ENCODE measurements around the gene ADAM15. TPM values are rescaled to one million over a fixed set of nuclear protein-coding genes. Genes with fewer than 3 reads are reported as not detected.

ADAM15 gene
- total RNA-seq, 1 donor from 2014 or later: 163 TPM

- no peak for TF ChIP-seq CTCF (IDR thresholded peaks at IDR 0.05)
- H3K9me3 ChIP-seq: no peaks in the 10 kb centered on the region
- no peaks in the 10 kb centered on the region for H3K27me3 ChIP-seq
- no peak overlapping the region for H3K4me3 ChIP-seq
- intact Hi-C loops (cut with DNase I): no loop called here
- no peak overlapping the region for H3K27ac ChIP-seq
- no peak for DNase-seq
- no peaks in the 10 kb centered on the region for H3K36me3 ChIP-seq
- peaks cover 7% of the 10 kb centered on the region for H3K4me1 ChIP-seq
- ATAC-seq: no peak
Measured at GRCh38 chr1:155099331-155099730, 48.2 kb downstream of the ADAM15 start.

GRCh38 chr1:155103325-155103724 is 52.2 kb downstream of the ADAM15 start:
- Histone ChIP-seq H3K9me3 (no peaks in the 10 kb centered on the region), H3K36me3 (no peaks in the 10 kb centered on the region), H3K27ac (no peak overlapping the region), H3K27me3 (no peaks in the 10 kb centered on the region), H3K4me3 (no peak overlapping the region), H3K4me1 (peaks cover 9% of the 10 kb centered on the region)
- ATAC-seq (no peak), DNase-seq (no peak)
- no peak for TF ChIP-seq CTCF (IDR thresholded peaks at IDR 0.05)
- intact Hi-C loops (cut with DNase I): no loop called here

- Histone ChIP-seq H3K9me3 (no peaks in the 10 kb centered on the region), H3K36me3 (no peaks in the 10 kb centered on the region), H3K4me1 (peaks cover 9% of the 10 kb centered on the region), H3K27ac (peak overlapping the region; percentile 20), H3K27me3 (no peaks in the 10 kb centered on the region), H3K4me3 (no peak overlapping the region)
- ATAC-seq: peak; percentile 30
- no peak for TF ChIP-seq CTCF (IDR thresholded peaks at IDR 0.05)
- intact Hi-C loops (cut with DNase I): no loop called here
- DNase-seq: no peak
Measured at GRCh38 chr1:155104605-155105534, 53.8 kb downstream of the ADAM15 start.

- ATAC-seq: peak; percentile 94
Measured at GRCh38 chr1:155105604-155106011, 54.5 kb downstream of the ADAM15 start.

GRCh38 chr1:155106862-155107261 is 55.7 kb downstream of the ADAM15 start:
- H3K27me3 ChIP-seq: no peaks in the 10 kb centered on the region
- no peak overlapping the region for H3K27ac ChIP-seq
- no peak for TF ChIP-seq CTCF (IDR thresholded peaks at IDR 0.05)
- intact Hi-C loops (cut with DNase I): no loop called here
- H3K4me1 ChIP-seq: peaks cover 9% of the 10 kb centered on the region
- H3K9me3 ChIP-seq: no peaks in the 10 kb centered on the region
- no peak for ATAC-seq
- no peak for DNase-seq
- no peak overlapping the region for H3K4me3 ChIP-seq
- H3K36me3 ChIP-seq: no peaks in the 10 kb centered on the region

More at GRCh38 chr1:155105604-155106011, 54.5 kb downstream of the ADAM15 start:
- Histone ChIP-seq H3K4me1 (peaks cover 9% of the 10 kb centered on the region), H3K36me3 (no peaks in the 10 kb centered on the region), H3K27me3 (no peaks in the 10 kb centered on the region), H3K9me3 (no peaks in the 10 kb centered on the region), H3K27ac (peak overlapping the region; percentile 20), H3K4me3 (no peak overlapping the region)
- peak; percentile 90 for DNase-seq
- intact Hi-C loops (cut with DNase I): no loop called here
- no peak for TF ChIP-seq CTCF (IDR thresholded peaks at IDR 0.05)

Data from upper lobe of right lung (tissue), 1 donor.